CD4-positive, alpha-beta T cell treated with Interleukin-4 for 1 hour (primary cell): ENCODE measurements around the gene PGM5.
A peak's percentile ranks its signal among the peaks of the same experiment; 100 is the strongest.

Experiments used
- DNase-seq, 2 donors: peaks; one replicate each; pipeline ENCODE4 v3.0.0-alpha.2; 2020 to 2022

Gene PGM5

DNA sequence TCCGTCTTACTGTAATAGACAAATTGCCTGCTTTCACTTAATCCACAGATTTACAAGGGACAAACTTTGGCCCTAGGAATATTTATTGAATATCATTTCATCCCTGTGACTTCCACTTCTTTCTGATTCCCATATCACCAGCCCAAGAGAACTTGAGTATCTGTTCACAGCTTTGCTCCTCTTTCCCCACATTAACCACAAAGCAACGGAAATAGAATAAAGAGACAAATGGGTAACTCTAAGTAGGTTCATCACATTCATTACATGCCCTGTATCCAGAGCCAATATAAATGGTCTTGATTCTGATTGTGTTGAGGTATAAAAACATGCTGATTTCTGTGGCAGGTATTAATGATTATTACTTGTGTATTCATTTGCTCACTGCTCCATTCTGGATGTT, 142.4 kb downstream of the PGM5 start:
- no peak for DNase-seq

DNA sequence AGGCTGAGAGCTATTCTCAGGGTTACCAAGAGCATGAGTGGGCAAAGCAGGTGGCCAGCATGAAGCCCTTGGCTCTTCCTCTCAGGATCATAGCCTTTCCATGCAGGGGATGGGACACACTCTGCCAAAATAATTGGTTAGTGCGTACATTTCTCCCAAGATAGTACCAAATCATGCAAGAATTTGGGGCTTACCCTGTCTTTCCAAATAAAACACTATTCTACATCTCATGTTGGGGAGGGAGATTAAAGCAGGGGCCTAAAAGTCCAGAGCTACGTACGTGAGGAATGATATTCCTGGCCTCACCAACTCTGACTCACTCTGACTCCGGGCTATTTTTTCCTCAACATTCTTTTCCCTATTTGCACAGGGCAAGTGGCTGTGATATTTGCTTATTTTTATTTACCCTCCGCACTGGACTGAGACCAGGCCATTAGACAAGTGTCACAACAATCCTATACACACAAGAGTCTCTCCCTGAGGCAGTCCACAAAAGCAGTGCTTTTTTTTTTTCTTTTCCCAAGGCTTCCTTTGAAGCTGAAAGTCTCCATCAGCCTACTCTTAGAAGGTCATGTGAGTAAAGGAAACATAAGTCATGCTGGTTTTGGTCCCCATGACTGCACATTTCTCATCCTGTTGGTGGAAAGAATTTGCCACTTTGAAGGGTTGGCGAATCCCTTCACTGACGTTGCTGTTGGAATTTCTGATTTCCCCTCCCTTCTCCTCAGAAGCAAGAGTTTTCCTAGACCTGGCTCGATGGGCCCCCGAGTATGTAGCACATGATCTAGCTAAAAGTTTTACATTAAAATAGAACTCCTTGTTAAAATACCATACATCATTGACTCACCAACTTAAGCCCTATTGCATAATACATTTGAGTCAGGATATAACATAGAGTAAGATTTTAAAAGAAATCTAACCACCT, 144.3 kb downstream of the PGM5 start:
- no peak for DNase-seq

DNA sequence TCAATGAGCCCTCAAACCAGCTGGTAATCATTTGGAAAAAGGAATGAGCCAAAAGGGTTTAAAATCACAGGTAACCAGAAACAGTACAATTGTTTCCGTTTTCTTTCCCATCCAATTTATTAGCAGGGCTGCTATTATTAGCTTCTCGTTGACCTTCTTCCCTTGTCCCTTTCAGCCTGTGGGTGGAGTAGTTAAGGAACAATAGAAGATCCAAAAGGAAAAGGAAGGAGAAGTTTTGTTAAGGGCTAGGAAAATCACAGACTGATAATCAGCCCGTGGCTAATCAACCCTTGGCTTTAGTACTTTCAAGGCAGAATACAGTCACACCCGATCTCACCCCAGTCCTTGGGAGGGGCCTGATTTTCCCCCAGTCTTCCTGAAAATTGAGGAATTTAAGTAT, 145.9 kb downstream of the PGM5 start:
- no peak for DNase-seq

DNA sequence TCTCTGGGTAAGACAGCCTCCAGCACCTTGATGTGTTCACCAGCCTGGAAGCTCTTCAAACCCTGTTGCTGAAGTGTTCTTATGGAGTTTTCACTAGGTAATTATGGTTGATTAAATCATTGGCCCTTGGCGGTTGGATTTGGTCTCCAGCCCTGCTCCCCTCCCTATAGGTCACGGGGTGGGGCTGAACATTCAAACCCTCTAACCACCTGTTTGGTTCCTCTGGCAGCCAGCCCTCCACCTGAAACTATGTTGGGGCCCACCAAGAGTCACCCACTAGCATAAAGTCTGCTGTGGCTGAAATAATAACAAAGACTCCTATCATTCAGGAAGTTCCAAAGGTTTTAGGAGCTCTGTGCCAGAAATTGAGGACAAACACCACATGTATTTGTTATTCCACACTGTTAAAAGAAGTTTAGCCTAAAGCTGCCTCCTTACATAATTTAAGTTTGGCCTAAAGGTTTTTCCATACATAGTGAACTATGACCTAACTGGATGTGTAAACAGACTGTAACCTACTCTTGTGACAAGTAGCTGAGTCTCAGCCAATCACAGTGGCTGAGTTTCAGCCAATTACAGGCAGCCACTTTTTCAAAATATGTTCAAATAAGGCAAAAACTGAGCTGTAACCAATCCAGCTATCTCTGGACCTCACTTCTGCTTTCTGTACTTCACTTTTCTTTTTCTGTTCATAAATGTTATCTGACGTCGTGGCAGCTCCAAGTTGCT, 149.4 kb downstream of the PGM5 start:
- peak; percentile 2 to 32 for DNase-seq

DNA sequence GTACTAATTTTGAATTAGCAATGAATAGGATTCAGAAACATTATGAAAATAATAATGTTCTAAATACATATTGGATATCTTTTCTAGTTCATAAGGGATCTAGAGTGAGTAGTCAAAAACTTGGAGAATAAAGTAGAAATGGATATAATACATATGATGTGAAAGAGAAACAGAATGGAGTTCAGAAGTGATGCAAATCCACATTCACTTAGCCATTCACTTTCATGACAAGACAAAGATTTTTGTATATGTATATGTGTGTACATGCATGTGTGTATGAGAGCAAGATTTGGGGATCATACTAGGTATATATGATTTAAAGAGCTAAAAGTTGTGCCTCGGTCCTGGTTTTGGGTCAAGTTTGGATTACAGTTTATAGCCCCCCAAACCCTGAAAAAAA, 150.1 kb downstream of the PGM5 start:
- DNase-seq: no peak

DNA sequence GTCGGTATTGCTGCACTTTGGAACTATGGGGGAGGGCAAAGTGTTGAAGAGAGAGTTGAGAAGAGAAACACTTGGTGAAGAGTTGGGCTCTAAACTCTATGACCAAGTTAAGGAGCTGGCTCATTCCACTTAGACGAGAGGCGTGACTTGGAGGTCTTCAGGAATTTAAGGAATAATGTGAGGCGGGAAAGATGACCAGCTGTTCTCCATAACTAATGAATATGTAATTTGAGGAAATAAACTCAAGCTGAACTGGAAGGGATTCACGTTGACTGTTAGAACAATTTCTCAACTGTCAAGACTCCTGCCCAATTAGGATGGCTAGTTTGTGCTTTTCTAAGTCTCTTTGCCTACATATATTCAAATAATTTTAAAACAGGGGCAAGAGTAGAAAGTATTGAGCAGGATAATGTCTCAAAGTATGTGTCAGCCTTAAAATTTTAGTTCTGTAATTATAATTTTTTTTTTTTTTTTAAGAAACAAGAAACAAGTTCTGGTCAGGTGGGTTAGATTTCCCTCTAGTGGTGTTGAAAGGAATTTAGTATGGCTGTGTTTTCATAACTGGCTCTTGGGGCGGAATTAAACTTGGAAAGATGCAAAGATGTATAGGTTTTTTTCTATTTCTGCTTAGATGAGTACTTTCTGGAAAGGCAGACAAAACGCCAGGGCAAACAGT, 150.9 kb downstream of the PGM5 start:
- no peak for DNase-seq

DNA sequence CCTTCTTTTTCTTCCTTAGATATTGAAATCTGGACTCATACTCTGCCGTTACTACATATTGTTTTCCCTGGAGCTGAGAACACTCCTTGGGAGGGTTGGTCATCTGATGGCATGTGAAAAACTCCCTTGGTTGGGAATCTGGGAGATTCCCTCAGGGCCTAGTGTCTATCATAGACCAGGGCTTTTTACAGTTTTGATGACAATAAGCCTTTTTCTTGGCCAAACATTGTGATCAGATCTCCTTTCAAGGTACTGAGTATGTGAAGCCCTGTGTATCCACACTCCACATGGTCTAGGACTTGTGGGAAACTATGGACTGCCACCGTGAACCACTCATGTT, 151.4 kb downstream of the PGM5 start:
- no peak for DNase-seq

DNA sequence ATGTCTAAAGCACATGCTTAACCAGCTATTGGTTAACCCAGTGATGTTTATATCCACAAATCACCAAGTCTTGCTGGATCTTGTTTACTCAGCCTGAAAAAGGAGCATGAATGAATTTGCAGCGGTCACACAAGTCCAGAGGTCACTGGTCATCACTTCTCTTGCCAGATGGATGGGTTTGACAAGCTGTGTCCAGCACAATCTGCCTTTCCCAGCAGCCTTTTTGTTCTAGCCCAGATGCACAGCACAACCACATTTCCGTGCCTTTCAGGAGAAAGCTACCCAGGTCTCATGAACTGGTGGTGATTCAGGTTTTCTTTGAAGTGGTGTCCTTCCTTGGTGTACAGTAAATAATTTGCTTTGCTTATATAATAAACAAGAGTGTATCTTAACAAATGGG, 152.1 kb downstream of the PGM5 start:
- DNase-seq: no peak

DNA sequence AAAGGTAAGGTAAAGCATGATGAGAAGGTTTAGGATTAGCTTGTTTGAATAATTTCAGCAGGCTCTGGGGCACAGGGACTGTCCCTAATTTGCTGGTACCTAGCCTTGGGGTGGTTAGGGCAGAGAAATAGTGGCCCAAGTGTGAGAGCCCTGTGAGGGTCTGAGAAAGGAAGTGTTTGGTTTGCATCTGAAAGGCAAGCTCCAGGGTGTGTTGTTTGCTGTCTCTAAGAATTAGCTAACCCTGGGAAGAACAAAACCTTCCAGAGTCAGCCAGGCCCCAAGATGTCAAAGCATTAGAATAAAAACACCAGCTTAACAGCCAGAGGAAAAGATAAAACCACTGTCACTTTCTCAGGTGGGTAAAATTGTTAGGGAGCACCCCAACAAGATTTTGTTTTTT, 153.3 kb downstream of the PGM5 start:
- DNase-seq: no peak

DNA sequence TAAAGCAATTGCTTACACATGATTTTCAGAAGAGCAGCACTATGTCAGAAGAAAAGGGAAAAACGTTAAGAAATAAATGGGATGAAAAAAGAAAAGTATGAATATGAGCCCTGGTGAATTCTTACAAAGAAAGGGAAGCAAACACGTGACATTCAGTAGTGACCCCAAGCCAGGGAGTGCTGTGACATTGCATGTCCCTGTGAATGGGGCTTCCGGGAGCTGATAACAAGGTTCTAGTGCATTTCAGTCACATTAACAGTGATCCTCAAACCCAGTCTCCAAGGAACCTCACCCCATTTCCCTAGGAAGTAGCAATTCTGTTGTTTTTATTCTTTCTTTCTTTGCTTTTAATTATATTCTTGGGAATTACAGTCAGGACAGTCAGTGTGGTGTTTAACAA, 157.0 kb downstream of the PGM5 start:
- no peak for DNase-seq

DNA sequence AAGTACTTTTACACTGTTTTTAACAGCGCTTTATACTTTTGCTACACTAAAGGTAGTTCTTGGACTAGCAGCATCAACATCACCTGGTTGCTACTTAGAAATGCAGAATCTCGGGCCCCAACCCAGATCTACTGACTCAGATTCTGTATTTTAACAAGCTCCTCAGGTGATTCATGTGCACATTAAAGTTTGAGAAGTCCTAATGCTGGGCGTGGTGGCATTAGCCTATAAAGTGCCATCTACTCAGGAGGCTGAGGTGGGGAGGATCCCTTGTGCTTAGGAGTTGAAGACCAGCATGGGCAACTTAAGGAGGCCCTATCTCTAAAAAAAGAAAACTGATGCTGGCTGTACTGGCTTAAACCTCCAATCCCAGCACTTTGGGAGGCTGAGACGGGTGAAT, 157.6 kb downstream of the PGM5 start:
- DNase-seq: no peak

DNA sequence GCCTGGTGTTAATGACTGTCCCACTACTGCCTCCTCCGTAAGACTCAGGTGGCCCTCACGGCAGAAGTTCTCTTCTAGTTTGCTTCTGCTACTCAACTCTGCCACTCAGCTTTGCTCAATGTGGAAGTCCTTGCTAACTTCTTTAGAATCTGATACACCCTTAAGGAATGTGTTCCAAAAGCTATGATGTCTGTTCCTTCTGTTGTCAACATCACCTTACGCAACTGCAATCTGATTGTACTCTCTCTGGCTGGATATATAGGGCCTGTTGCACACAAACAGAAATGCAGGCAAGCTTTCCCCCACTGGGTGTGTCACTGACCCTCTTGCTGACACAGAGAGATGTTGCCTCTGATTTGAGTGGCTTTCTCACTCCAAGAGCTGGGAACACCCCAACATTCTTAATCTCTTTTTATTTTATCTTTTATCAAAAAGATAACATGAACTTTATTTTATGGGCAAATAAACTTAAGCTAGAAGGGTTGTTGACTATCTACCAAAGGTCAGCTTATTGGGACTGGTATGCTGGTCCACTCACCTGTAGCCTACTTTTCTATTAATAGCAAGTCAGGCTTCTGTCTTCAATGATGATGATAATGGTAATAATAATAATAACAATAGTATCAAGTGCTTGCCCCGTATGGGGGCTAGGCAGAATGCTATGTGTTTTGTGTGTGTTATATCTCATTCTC, 159.1 kb downstream of the PGM5 start:
- no peak for DNase-seq

DNA sequence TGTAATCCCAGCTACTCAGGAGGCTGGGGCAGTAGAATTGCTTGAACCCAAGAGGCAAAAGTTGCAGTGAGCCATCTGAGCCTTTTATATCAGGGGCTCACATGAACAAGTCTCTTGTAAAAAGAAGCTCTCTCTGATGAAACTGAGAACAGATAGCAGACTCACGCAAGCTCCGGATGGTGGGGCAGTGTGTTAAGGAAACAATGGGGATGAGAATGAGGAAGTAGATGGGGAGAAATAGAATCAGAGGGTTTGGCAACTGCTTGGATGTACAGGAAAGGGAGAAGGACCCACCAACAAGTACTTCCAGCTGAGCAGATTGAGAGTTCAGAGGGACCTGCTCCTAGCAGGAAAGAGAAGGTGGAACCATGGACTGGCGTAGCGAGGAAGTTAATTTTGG, 165.7 kb downstream of the PGM5 start:
- peak in 1 of 2 donors; percentile 21 for DNase-seq

DNA sequence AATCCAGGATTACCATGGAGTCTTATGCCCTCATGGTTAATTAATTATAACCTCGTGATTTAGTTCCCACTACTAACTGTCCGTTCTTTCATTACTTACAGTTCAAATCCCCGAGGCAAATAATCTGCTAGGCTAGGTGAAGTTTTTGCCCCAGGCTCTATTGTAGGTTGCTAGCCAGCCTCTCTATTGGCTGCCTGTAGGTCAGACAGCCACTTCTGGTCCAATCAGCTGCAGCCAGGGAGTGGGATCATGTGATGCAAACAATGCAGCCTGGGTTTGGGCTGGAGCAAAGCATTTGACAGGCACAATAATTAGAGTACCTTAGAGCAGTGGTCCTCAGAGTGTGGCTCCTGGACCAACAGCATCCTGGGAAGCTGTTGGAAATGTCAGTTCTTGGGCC, 166.5 kb downstream of the PGM5 start:
- no peak for DNase-seq

DNA sequence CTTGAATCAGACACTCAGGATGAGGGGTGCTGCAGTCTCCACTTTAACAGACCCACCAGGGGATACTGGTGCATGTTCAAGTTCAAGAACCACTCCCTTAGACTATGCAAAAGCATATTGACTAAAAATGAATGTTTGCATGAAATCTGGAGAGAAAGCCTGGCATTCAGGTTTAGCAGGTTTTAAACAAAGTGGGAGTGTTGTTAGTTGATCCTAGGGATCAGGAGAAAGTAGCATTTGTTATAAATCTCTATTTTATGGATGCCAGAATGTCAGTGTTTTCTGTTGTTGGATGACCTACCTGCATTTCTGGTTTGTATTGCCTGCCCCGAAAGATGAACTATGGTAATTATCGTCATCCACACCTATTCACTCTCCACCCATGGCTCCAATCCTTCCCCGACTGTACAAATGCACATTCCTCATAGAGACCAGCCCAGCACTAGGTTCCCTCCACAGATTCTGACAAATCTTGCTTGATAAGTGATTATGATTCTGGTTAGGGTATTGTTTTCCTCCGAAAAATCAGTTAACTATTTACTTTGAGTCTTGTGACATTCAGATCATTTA, 167.0 kb downstream of the PGM5 start:
- no peak for DNase-seq

DNA sequence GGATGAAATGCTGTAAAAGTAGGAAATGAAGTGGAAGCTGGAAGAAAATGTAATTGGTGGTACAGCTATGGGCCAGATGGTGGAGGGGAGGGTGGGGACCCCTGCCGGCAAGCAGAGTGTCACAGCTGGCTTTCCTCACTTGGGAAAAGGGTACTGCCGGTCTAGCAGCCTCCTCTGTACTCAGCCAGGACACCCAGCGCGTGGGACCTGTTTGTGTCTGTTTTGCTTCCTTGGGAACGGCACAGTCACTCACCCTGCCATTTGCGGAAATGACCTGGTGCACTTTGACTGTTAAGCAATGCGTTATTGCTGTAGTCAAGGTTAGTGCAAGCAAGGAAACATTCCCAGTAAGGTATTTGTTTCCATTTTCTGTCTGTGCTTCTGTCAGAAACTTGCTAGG, 174.2 kb downstream of the PGM5 start:
- peak in 1 of 2 donors; percentile 32 for DNase-seq

DNA sequence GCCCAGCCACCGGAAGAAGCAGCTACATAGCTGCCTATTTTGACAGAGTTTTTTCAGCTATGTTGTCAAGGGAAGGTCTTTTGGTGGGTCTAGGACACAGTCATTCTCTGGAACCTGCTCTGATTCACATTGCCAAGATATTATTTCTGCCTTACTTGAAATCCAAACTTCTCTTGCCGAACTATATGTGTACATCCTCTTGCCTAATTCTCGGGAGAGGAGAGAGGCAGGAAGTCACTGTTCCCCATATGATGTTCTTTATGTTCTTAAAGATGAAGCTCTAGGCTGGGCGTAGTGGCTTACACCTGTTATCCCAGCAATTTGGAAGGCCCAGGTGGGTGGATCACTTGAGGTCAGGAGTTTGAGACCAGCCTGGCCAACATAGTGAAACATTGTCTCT, 175.7 kb downstream of the PGM5 start:
- no peak for DNase-seq

DNA sequence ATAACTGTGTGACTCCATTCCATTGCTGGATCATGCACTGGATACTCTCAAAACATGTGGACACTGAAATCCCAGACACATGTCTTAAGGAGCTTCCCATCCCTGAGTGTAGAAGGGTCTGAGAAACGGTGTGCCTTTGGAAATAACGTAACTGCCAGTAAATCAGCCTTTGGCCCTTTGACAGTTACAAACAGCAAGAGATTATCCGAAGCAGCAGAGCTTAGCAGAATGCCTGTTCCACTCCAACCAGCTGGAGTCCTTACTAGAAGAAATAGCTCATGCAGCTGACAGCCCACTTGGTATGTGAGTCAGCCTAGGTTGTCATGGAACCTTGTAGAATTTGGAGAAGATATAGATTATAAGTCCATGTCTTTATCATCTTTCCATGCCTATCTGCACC, 177.3 kb downstream of the PGM5 start:
- DNase-seq: no peak

DNA sequence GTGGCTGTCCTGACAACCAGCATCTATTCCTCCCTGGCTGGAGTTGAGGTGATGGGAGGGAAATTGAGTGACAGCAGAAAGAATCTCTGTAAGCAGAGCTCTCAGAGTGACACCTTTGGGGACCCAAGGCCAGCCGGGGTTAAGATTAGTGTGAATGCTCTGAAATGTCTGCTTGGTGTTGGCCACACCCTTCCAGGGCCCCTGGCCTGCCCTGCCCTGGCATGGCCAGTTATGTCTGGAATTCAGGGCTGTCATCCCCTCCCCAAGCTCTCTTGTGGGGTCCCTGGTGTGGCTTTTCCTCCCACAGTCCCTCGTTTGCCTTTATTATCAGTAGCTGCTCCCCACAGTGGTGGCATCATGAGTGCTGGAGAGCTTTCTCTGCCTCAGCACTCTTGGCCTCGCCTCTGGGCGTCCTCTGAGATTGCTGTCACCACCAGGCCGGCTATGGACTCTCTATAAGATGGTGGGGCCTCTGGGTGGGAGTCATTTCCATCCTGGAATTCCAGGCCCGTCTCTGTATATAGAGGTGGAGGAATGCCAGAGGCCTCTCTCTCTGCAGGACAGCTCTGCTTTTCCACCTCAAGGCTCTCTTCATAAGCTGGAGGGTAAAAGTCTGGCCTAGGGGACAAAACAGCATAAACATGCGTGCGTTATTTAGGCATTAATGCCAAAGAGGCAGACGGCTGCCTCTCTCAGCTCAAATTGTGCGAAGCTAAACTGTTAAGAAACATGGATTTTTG, 180.6 kb downstream of the PGM5 start:
- no peak for DNase-seq

DNA sequence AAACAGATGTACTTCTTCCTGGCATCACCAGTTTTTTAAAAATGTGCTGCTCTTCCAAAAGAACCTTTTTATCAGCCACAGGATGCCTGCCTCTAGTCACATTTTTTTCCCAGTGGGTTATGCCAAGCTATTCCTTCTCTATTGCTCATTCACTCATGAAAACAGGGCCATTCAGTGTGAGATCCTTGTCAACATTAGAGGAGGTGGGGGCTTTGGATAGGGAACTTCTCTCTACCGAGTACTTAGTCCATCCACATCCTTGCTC, 181.1 kb downstream of the PGM5 start:
- DNase-seq: no peak

DNA sequence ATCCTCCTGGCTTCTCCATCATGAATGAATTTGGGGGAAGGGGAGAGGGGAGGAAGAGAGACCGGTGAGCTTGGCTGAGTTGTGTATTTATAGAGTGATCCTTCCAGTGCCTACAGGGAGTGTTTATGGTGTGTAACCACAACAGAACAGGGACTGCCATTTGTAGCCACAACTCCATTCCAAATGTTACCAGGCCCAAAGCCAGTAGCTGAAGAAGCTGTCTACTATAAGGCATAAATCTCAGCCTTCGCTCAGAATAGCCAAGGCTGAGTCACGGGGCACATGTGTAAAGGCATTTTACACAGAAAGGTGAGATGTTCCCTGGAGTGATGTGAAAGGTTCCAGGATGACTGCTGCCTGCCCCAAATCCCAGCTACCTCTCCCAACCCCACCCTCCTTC, 181.8 kb downstream of the PGM5 start:
- DNase-seq: no peak

DNA sequence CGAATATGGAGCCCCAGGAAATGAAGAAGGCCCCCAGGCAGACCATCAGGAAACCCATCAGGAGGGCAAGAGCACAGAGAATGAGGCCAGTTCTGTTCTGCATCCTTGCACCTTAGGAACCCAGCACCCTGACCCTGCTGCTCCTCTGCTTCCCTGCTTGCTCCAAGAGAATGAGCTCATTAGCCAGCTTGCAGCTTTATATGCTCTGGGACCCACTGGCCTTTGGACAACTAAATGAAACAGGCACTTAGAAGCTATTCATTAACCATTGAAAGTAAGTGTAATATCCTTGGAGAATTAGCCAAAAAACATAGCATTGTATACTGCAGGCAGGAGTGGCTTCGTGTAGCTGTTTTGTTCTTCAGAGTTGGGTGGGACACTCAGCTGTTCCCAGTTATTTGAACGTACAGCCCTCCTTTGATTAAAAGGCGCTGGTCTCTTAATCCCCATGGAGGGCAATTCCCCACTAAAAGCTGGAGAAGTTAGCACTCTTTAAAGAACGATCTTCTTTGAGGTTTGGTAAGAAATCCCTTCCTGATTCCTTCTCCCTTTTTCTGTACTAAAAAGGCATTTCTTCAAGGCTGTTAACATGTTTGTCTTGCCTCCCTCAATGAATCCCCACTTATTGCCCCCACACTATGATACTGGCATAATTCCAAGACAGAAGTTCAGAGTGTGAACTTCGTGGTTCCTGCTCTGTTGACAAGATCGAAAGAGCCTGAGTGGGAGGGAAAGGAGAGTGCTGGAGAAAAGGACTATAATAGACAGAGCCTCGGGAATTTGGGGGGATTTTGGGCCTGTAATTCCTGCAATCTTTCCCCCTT, 184.5 kb downstream of the PGM5 start, which contains the start of gene TMEM252:
TSS of gene TMEM252 (minus strand) at position 172 of the 824 bp plus-strand sequence. CDS start at position 103, 69 bp downstream.
- DNase-seq: no peak
